H1 (cell line): ENCODE measurements around the gene STIM2. TPM values are rescaled to one million over a fixed set of nuclear protein-coding genes. Genes with fewer than 3 reads are reported as not detected.

ENCODE experiments used
- CTCF ChIA-PET: fragments of 300-600 bp; sonication (Branson Sonifier 250); formaldehyde crosslinking; loops from one replicate; lab custom pipeline; 2021; ENCODE audit not compliant: partially characterized antibody; lab: Charles Lee
- POLR2A ChIA-PET: fragments of 300-600 bp; sonication (Branson Sonifier 250); formaldehyde crosslinking; loops from one replicate; lab custom pipeline; 2021; ENCODE audit warnings: inconsistent platforms; ENCODE audit not compliant: partially characterized antibody; lab: Charles Lee
- DNase-seq, 2 experiments: peaks; one replicate each; pipeline versions ENCODE4 v3.0.0 to v3.0.0-alpha.2; 2010 to 2022; ENCODE audit warnings: low spot score in 2 of 2, low read depth in 1 of 2, mixed read lengths in 1 of 2
- FAIRE-seq: peaks from 2 replicates; lab custom pipeline; 2011; peaks lifted over from hg19 to GRCh38; lab: Jason Lieb, UNC
- H2AFZ ChIP-seq: 2 replicates; pipeline ENCODE4 v1.8.1; 2012; ENCODE audit warnings: low read length, inconsistent platforms
- H2AK5ac ChIP-seq: 2 replicates; pipeline ENCODE4 v1.6.1; 2013; ENCODE audit warnings: low read depth, low read length
- H2BK120ac ChIP-seq: replicated peaks from 2 replicates; pipeline ENCODE3; 2013; ENCODE audit warnings: low read depth, low read length, inconsistent platforms
- H2BK12ac ChIP-seq: 2 replicates; pipeline ENCODE4 v1.6.1; 2013; ENCODE audit warnings: low read depth, low read length
- H2BK15ac ChIP-seq: 2 replicates; pipeline ENCODE4 v1.6.1; 2013; ENCODE audit warnings: low read length
- H2BK20ac ChIP-seq: 2 replicates; pipeline ENCODE4 v1.6.1; 2013; ENCODE audit warnings: low read length
- H2BK5ac ChIP-seq: 2 replicates; pipeline ENCODE4 v1.6.1; 2013; ENCODE audit warnings: low read depth, low read length
- H3K14ac ChIP-seq: 2 replicates; pipeline ENCODE4 v1.6.1; 2013; ENCODE audit warnings: inconsistent platforms; ENCODE audit not compliant: insufficient read length
- H3K18ac ChIP-seq: 2 replicates; pipeline ENCODE4 v1.6.1; 2013; ENCODE audit warnings: low read length; ENCODE audit errors: extremely low read depth
- H3K23ac ChIP-seq: 2 replicates; pipeline ENCODE4 v1.6.1; 2013; ENCODE audit warnings: inconsistent platforms; ENCODE audit not compliant: insufficient read length
- H3K23me2 ChIP-seq: 2 replicates; pipeline ENCODE4 v1.6.1; 2013; ENCODE audit warnings: low read depth, low read length
- H3K27ac ChIP-seq: 2 replicates; pipeline ENCODE4 v1.6.1; 2011; ENCODE audit warnings: low read depth, low read length, inconsistent platforms
- H3K27me3 ChIP-seq, 4 experiments: replicated peaks in 1 of 4; 1 replicate in 1 of 4; 2 replicates in 3 of 4; pipeline versions ENCODE4 v1.6.1 to v1.8.1; 2011 to 2013; ENCODE audit warnings: low read length in 3 of 4, mild to moderate bottlenecking in 3 of 4, inconsistent platforms in 2 of 4, mixed read lengths in 2 of 4, moderate library complexity in 1 of 4; ENCODE audit not compliant: control insufficient read depth in 3 of 4, insufficient read depth in 3 of 4; ENCODE audit errors: extremely low read depth in 1 of 4
- H3K36me3 ChIP-seq, 4 experiments: 2 replicates each; pipeline versions ENCODE4 v1.6.1 to v1.8.1; 2011 to 2013; ENCODE audit warnings: mild to moderate bottlenecking in 4 of 4, low read length in 3 of 4, moderate library complexity in 2 of 4, control low read depth in 1 of 4, inconsistent platforms in 1 of 4; ENCODE audit not compliant: insufficient read depth in 4 of 4, control insufficient read depth in 2 of 4
- H3K4ac ChIP-seq: replicated peaks from 2 replicates; pipeline ENCODE3; 2013; ENCODE audit warnings: low read length, low read depth, mixed read lengths, inconsistent platforms; ENCODE audit not compliant: insufficient read length
- H3K4me1 ChIP-seq, 4 experiments: replicated peaks in 1 of 4; 1 replicate in 1 of 4; 2 replicates in 3 of 4; pipeline versions ENCODE4 v1.6.1 to v1.8.1; 2011 to 2013; ENCODE audit warnings: low read length in 3 of 4, inconsistent platforms in 2 of 4, mixed read lengths in 1 of 4; ENCODE audit not compliant: insufficient read depth in 4 of 4, control insufficient read depth in 3 of 4
- H3K4me2 ChIP-seq, 2 experiments: 2 replicates each; pipeline versions ENCODE4 v1.6.1 to v1.8.1; 2011 to 2013; ENCODE audit warnings: low read depth in 2 of 2, low read length in 2 of 2, control low read depth in 1 of 2, inconsistent platforms in 1 of 2, mild to moderate bottlenecking in 1 of 2; ENCODE audit not compliant: insufficient read depth in 1 of 2
- H3K4me3 ChIP-seq, 4 experiments: fragments of 200-600, 300-600 bp in 1 of 4; sonication (generic), shearing (Covaris generic), sonication (Bioruptor Twin) in 1 of 4; 2 replicates each; pipeline versions ENCODE4 v1.5.1 to v1.8.1; 2011 to 2016; ENCODE audit warnings: low read length in 4 of 4, low read depth in 3 of 4, control low read depth in 2 of 4, inconsistent platforms in 2 of 4, mild to moderate bottlenecking in 2 of 4, mixed read lengths in 1 of 4, moderate library complexity in 1 of 4; ENCODE audit not compliant: insufficient read depth in 2 of 4; ENCODE audit errors: extremely low read depth in 1 of 4
- H3K56ac ChIP-seq: replicated peaks from 2 replicates; pipeline ENCODE3; 2013; ENCODE audit warnings: low read depth, mild to moderate bottlenecking, mixed read lengths, low read length, inconsistent platforms; ENCODE audit not compliant: insufficient read length
- H3K79me1 ChIP-seq: 2 replicates; pipeline ENCODE4 v1.6.1; 2013; ENCODE audit warnings: low read depth, low read length, control low read depth
- H3K79me2 ChIP-seq, 2 experiments: 2 replicates each; pipeline versions ENCODE4 v1.6.1 to v1.8.1; 2012 to 2013; ENCODE audit warnings: low read length in 2 of 2, mild to moderate bottlenecking in 2 of 2, inconsistent platforms in 1 of 2; ENCODE audit not compliant: insufficient read depth in 2 of 2, control insufficient read depth in 1 of 2
- H3K9ac ChIP-seq, 4 experiments: replicated peaks in 1 of 4; 1 replicate in 1 of 4; 2 replicates in 3 of 4; pipeline versions ENCODE4 v1.6.1 to v1.8.1; 2011 to 2013; ENCODE audit warnings: low read depth in 3 of 4, low read length in 3 of 4, control low read depth in 2 of 4, mild to moderate bottlenecking in 2 of 4, moderate library complexity in 2 of 4, inconsistent platforms in 1 of 4; ENCODE audit errors: extremely low read depth in 1 of 4
- H3K9me3 ChIP-seq, 2 experiments: 2 replicates each; pipeline versions ENCODE4 v1.6.1 to v1.8.1; 2012 to 2013; ENCODE audit warnings: mild to moderate bottlenecking in 2 of 2, moderate library complexity in 2 of 2, control low read depth in 1 of 2, inconsistent platforms in 1 of 2, low read depth in 1 of 2, low read length in 1 of 2, mixed read lengths in 1 of 2; ENCODE audit not compliant: insufficient read depth in 2 of 2
- H4K20me1 ChIP-seq, 2 experiments: replicated peaks in 1 of 2; 2 replicates each; pipeline versions ENCODE3 to v1.8.1; 2011 to 2013; ENCODE audit warnings: inconsistent platforms in 2 of 2, low read length in 2 of 2, mild to moderate bottlenecking in 1 of 2; ENCODE audit not compliant: insufficient read depth in 2 of 2, control insufficient read depth in 1 of 2
- H4K5ac ChIP-seq: 2 replicates; pipeline ENCODE4 v1.6.1; 2013; ENCODE audit warnings: low read length, low read depth, mixed read lengths, inconsistent platforms; ENCODE audit not compliant: insufficient read length
- H4K8ac ChIP-seq: 2 replicates; pipeline ENCODE4 v1.8.0; 2013; ENCODE audit warnings: mild to moderate bottlenecking, moderate library complexity, low read length, inconsistent platforms; ENCODE audit not compliant: insufficient read depth; ENCODE audit errors: extremely low read depth
- H4K91ac ChIP-seq: replicated peaks from 2 replicates; pipeline ENCODE3; 2013; ENCODE audit warnings: low read length, mixed read lengths, inconsistent platforms; ENCODE audit not compliant: insufficient read length
- ATF3 ChIP-seq: IDR thresholded peaks from 2 replicates; pipeline ENCODE4 v1.6.1; 2011; ENCODE audit warnings: low read depth, mild to moderate bottlenecking, low read length; ENCODE audit not compliant: insufficient read depth
- BACH1 ChIP-seq: IDR thresholded peaks from 2 replicates; pipeline ENCODE4 v1.6.1; 2012; ENCODE audit warnings: low read length, improper control_type of control experiment
- CEBPB ChIP-seq: IDR thresholded peaks from 2 replicates; pipeline ENCODE4 v1.6.1; 2012; ENCODE audit warnings: low read depth, low read length
- GTF2F1 ChIP-seq: IDR thresholded peaks from 2 replicates; pipeline ENCODE4 v1.6.1; 2012; ENCODE audit warnings: low read depth, low read length, improper control_type of control experiment, borderline replicate concordance
- HDAC2 ChIP-seq, 2 experiments: fragments of 300-600 bp in 1 of 2; sonication (generic) in 1 of 2; IDR thresholded peaks; 2 replicates each; pipeline ENCODE4 v1.6.1; 2011 to 2012; ENCODE audit warnings: low read depth in 2 of 2, low read length in 2 of 2, mild to moderate bottlenecking in 2 of 2, moderate library complexity in 2 of 2, borderline replicate concordance in 1 of 2, inconsistent platforms in 1 of 2
- JUND ChIP-seq: IDR thresholded peaks from 2 replicates; pipeline ENCODE4 v1.6.1; 2011; ENCODE audit warnings: mild to moderate bottlenecking, improper control_type of control experiment, low read length
- KDM4A ChIP-seq: IDR thresholded peaks from one replicate; pipeline ENCODE4 v1.7.1; 2012; ENCODE audit warnings: low read depth, mild to moderate bottlenecking, moderate library complexity, low read length, inconsistent platforms; ENCODE audit not compliant: severe bottlenecking
- POU5F1 ChIP-seq: IDR thresholded peaks from 2 replicates; pipeline ENCODE4 v1.6.1; 2011; ENCODE audit warnings: low read depth, mild to moderate bottlenecking, low read length, moderate library complexity
- RNF2 ChIP-seq: fragments of 200-900, 300-1000 bp; sonication (generic); IDR thresholded peaks from 2 replicates; pipeline ENCODE4 v1.7.1; 2016; ENCODE audit warnings: borderline replicate concordance, low read depth, mild to moderate bottlenecking, antibody characterized with exemption, low read length; ENCODE audit not compliant: poor library complexity, severe bottlenecking; ENCODE audit errors: missing control alignments
- SAP30 ChIP-seq: fragments of 300-600 bp; sonication (generic); IDR thresholded peaks from 2 replicates; pipeline ENCODE4 v1.7.1; 2012; ENCODE audit warnings: low read length, moderate library complexity, mild to moderate bottlenecking, inconsistent platforms; ENCODE audit not compliant: insufficient read depth, insufficient replicate concordance
- SUZ12 ChIP-seq: fragments of 200-600 bp; sonication (generic); IDR thresholded peaks from 2 replicates; pipeline ENCODE4 v1.6.1; 2012; ENCODE audit warnings: mild to moderate bottlenecking, inconsistent platforms, low read length, moderate library complexity, mixed read lengths
- TAF7 ChIP-seq: optimal IDR thresholded peaks from 2 replicates; pipeline ENCODE3; 2011; ENCODE audit warnings: low read depth, mild to moderate bottlenecking, inconsistent platforms, low read length, moderate library complexity, borderline replicate concordance
- TBP ChIP-seq: IDR thresholded peaks from 2 replicates; pipeline ENCODE4 v1.6.1; 2011; ENCODE audit warnings: low read depth, low read length, improper control_type of control experiment
- YY1 ChIP-seq: IDR thresholded peaks from 2 replicates; pipeline ENCODE4 v1.6.1; 2011; ENCODE audit warnings: low read depth, mild to moderate bottlenecking, low read length
- WGBS, 2 experiments: shearing (Covaris generic) in 1 of 2; methylation state at CpG; one replicate each; pipeline versions ENCODE4 v1.1.6 to v1.1.7; 2013 to 2015; ENCODE audit warnings: low lambda C conversion rate in 2 of 2, mixed read lengths in 2 of 2, inconsistent platforms in 1 of 2, low coverage in 1 of 2, missing lambda C conversion rate in 1 of 2; ENCODE audit not compliant: insufficient replicate concordance in 2 of 2, insufficient coverage in 1 of 2, insufficient read length in 1 of 2; ENCODE audit errors: extremely low coverage in 1 of 2, missing lambda C conversion rate in 1 of 2; 5-methylcytosine and 5-hydroxymethylcytosine counted together
- polyA plus RNA-seq, 7 experiments: library from polyadenylated mRNA; depleted of rRNA in 3 of 7; stranded (reverse) in 5 of 7; unstranded in 2 of 7; fragments of >200 nt in 5 of 7; fragments of 200-250 nt in 2 of 7; gene quantifications; 1 replicate in 5 of 7; 2 replicates in 1 of 7; 4 replicates in 1 of 7; pipeline versions ENCODE4 v1.2.1 to v1.2.3, GENCODE V29; 2011 to 2013; ENCODE audit warnings: missing spikeins in 2 of 7, mixed read lengths in 2 of 7
- total RNA-seq: library from RNA; stranded (reverse); fragmentation: NEBNext Ultra II Directional; extraction: Animal tissue kit (Norgen Biotek cat#: 25700); gene quantifications from 2 replicates; pipeline ENCODE4 v1.2.1, GENCODE V29; 2021

STIM2 gene
- total and polyA plus RNA-seq, 2 of the 8 experiments (the other 6 are each of a cell fraction or from before 2014, with no cell fraction given): 22.9 to 23.0 TPM

GRCh38 chr4:26964994-26965393, 104.4 kb downstream of the STIM2 start:
- Histone ChIP-seq H4K5ac (no peak overlapping the region), H3K79me1 (no peaks in the 10 kb centered on the region), H3K4ac (no peak overlapping the region), H2BK20ac (no peak overlapping the region), H3K23me2 (no peaks in the 10 kb centered on the region; the same call in 1 of the 2 replicates), H3K9me3 (no peaks in the 10 kb centered on the region), H3K4me1 (no peaks in the 10 kb centered on the region), H3K4me2 (no peak overlapping the region), H2BK5ac (no peak overlapping the region), H2AFZ (no peak overlapping the region), H2BK12ac (no peak overlapping the region), H3K9ac (no peak overlapping the region), H4K20me1 (peaks cover 0 to 4% of the 10 kb centered on the region in 2 experiments), H3K56ac (no peak overlapping the region), H3K27me3 (peaks cover 0 to 1% (median 0%) of the 10 kb centered on the region in 4 experiments; a peak in 1 of 7 replicates), H2BK15ac (no peak overlapping the region), H3K27ac (no peak overlapping the region), H2AK5ac (no peak overlapping the region), H3K23ac (no peak overlapping the region), H4K91ac (no peak overlapping the region), H4K8ac (no peak overlapping the region), H3K14ac (no peak overlapping the region), H3K36me3 (no peaks in the 10 kb centered on the region), H3K79me2 (no peaks in the 10 kb centered on the region), H2BK120ac (no peak overlapping the region), H3K18ac (no peak overlapping the region), H3K4me3 (no peak overlapping the region)
- CTCF ChIA-PET: no interaction called here
- WGBS, 2 experiments: 81% methylated on average over 1 of the region's 1 CpG; no CpG with 5 or more reads in 1 of the 2 experiments
- FAIRE-seq (no peak), DNase-seq (no peak)
- POLR2A ChIA-PET: no interaction called here
- TF ChIP-seq RNF2 (no peak), ATF3 (no peak), GTF2F1 (no peak), CEBPB (no peak), BACH1 (no peak), YY1 (no peak), SUZ12 (no peak), HDAC2 (IDR thresholded peaks at IDR 0.05; ENCODE audit: borderline replicate concordance in 1 of 2, low read depth in 2 of 2, low read length in 2 of 2) (no peak), TAF7 (no peak), POU5F1 (no peak), JUND (no peak), TBP (no peak), KDM4A (no peak), SAP30 (no peak)
